HUES6 (cell line): ENCODE data around the gene MINAR2.

Experiments
- H3K27ac ChIP-seq: 2 replicates; pipeline ENCODE4 v1.7.0; 2013; ENCODE audit warnings: low read depth, mild to moderate bottlenecking, low read length, inconsistent platforms
- H3K27me3 ChIP-seq: 2 replicates; pipeline ENCODE4 v1.6.1; 2013; ENCODE audit warnings: low read length; ENCODE audit not compliant: control insufficient read depth, insufficient read depth
- H3K36me3 ChIP-seq: 2 replicates; pipeline ENCODE4 v1.6.1; 2013; ENCODE audit warnings: low read length; ENCODE audit not compliant: control insufficient read depth, insufficient read depth
- H3K4me1 ChIP-seq: 2 replicates; pipeline ENCODE4 v1.6.1; 2013; ENCODE audit warnings: low read length; ENCODE audit not compliant: control insufficient read depth, insufficient read depth
- H3K4me3 ChIP-seq: 2 replicates; pipeline ENCODE4 v1.5.1; 2013; ENCODE audit warnings: low read depth, low read length
- H3K9ac ChIP-seq: one replicate; pipeline ENCODE4 v1.6.1; 2013; ENCODE audit warnings: mild to moderate bottlenecking, low read length
- H3K9me3 ChIP-seq: 2 replicates; pipeline ENCODE4 v1.6.1; 2013; ENCODE audit warnings: low read depth, low read length; ENCODE audit not compliant: control insufficient read depth, insufficient read depth

Gene MINAR2, protein sequence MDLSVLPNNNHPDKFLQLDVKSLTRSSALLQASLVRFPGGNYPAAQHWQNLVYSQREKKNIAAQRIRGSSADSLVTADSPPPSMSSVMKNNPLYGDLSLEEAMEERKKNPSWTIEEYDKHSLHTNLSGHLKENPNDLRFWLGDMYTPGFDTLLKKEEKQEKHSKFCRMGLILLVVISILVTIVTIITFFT

DNA sequence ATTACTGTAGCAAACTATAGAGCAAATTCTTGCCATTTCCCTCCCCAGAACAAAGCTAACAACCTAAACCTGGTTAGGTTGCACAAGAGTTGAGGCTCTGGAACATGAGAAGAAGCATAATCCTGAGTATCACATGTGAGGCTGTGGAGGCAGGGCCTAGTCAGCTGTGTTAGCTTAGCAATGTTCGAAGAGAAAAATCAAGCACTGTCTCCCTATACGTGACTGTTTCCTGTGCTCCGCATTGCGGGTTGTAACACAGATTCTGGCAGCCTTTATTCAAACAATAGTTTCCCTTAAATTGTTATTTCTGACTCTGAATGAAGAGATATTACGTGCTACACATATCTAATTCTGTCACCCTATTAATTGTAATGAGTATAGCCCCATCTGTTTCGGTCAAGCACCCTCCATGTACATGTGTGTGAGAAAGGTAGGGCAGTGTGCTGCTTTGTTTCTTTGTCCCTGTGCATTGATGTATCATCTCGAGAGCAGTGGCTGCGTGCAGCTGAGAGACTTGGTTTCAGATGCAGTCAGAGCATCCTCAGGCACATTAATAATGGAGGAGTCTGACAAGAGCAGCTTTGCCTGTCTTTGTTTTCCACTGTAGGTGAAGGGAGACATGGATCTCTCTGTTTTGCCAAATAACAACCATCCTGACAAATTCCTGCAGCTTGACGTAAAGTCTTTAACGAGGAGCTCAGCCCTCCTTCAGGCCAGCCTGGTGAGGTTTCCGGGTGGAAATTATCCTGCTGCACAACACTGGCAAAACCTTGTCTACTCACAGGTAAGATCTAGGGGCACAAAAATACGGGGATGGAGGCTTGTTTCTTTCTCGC, at the start of gene MINAR2:
Gene MINAR2 (plus strand): TSS at position 523 of the 836 bp plus-strand sequence. CDS start 97 bp downstream, at position 620.
- H3K9me3 ChIP-seq: no peaks in the 10 kb centered on the region
- no peak within 1 kb of the TSS for H3K4me3 ChIP-seq
- H3K9ac ChIP-seq: no peak within 1 kb of the TSS
- H3K4me1 ChIP-seq: no peaks in the 10 kb centered on the region
- H3K27me3 ChIP-seq: no peaks in the 10 kb centered on the region
- no peaks in the 10 kb centered on the region for H3K36me3 ChIP-seq
- H3K27ac ChIP-seq: no peak within 1 kb of the TSS

DNA sequence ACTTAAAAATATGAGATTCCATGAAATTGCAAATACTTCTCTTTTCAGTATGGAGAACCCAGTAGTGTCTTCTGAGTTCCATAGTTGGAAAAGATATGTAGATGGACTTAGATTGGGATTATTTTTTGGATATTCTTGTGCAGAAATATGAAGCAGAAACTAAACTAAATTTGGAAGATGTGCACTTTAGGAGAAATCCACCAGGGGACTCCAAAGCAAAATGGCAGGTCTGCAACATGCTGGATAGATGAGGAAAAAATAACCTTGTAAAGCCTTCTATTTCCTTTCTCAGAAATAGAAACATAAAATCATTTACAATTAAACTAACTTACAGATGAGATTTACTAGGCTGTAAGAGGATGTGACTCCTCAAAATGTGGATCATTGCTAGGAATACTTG, 49.2 kb upstream of the MINAR2 start:
- H3K27ac ChIP-seq: no peak overlapping the region
- no peaks in the 10 kb centered on the region for H3K9me3 ChIP-seq
- no peak overlapping the region for H3K9ac ChIP-seq
- peaks cover 17% of the 10 kb centered on the region for H3K36me3 ChIP-seq
- no peaks in the 10 kb centered on the region for H3K4me1 ChIP-seq
- no peak overlapping the region for H3K4me3 ChIP-seq
- no peaks in the 10 kb centered on the region for H3K27me3 ChIP-seq

DNA sequence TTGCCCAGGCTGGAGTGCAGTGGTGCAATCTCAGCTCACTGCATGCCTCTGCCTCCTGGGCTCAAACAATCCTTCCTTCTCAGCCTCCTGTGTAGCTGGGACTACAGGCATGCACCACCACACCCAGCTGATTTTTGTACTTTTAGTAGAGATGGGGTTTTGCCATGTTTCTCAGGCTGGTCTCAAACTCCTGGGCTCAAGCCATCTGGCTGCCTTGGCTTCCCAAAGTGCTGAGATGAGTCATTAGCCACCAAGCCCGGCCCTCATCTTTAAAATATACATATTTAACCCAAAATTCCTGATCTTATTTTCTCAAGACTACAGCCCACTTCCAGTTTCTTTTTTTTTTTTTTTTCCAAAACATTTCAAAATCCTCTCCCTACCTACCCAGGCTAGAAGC, 31.7 kb upstream of the MINAR2 start:
- Histone ChIP-seq H3K9me3 (no peaks in the 10 kb centered on the region), H3K4me3 (no peak overlapping the region), H3K4me1 (no peaks in the 10 kb centered on the region), H3K27ac (no peak overlapping the region), H3K27me3 (no peaks in the 10 kb centered on the region), H3K36me3 (no peaks in the 10 kb centered on the region; the same call in 1 of the 2 replicates), H3K9ac (no peak overlapping the region)

GRCh38 chr5:129716651-129717050, 31.2 kb upstream of the MINAR2 start:
- Histone ChIP-seq H3K4me1 (no peaks in the 10 kb centered on the region), H3K27me3 (no peaks in the 10 kb centered on the region), H3K4me3 (no peak overlapping the region), H3K9me3 (no peaks in the 10 kb centered on the region), H3K27ac (no peak overlapping the region), H3K9ac (no peak overlapping the region), H3K36me3 (peaks cover 4% of the 10 kb centered on the region; the same call in 1 of the 2 replicates)

DNA sequence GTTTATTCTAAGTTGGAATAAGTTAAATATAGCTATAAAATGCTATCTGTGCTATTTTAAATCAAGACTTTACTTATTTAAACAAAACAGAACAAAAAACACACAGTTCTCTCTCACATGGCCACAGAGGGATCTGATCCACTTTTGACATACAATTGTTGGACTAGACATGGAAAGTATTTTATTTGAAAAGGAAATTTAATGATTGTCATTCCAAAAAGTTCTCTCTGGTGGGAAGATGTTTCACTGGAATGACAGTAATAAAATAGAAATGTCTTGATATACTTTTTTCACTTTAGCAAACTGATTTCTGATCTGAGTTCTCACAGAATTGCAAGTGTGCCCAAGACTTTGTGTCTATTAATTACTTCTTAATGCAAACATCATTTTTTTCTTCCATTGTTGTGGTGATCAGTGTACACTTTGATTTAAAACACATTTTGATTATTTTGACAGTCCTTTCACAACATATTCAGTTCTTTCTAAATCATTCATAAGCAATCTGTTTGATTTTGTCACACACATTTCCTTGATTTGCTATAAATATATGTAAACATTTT, 30.1 kb upstream of the MINAR2 start:
- Histone ChIP-seq H3K9me3 (no peaks in the 10 kb centered on the region), H3K4me3 (no peak overlapping the region), H3K27me3 (no peaks in the 10 kb centered on the region), H3K27ac (no peak overlapping the region), H3K36me3 (peaks cover 5% of the 10 kb centered on the region; the same call in 1 of the 2 replicates), H3K4me1 (peaks cover 4% of the 10 kb centered on the region), H3K9ac (no peak overlapping the region)

DNA sequence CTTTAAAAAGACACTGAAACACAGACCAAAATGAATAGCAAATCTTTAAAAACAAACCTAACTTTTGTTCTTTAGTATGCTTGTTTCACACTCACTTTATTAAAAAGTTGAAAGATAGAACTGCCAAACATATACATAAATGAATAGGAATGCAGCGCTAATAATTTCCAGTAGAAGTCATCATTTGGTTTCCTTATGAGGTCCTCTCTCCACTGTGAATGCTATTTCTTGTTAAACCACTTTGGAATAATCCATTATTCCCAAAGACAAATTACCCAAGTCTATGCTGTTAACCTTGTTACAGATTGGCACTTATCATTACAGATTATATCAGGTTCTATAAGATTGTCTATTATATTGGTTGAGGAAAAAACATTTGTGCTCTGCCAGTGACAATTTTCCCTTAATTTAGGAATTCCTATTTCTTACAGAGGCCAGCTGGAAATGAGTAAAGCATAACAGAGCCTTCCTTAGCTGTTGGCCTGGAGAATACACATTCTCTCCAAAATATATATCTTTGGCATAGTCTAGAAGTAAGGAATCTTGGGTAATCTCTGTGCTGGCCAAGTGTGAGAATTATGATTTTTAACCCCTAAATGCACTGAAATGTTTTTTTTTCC, 29.3 kb upstream of the MINAR2 start:
- no peaks in the 10 kb centered on the region for H3K27me3 ChIP-seq
- H3K36me3 ChIP-seq: peaks cover 5% of the 10 kb centered on the region; the same call in 1 of the 2 replicates
- H3K4me1 ChIP-seq: peaks cover 11% of the 10 kb centered on the region
- no peaks in the 10 kb centered on the region for H3K9me3 ChIP-seq
- H3K9ac ChIP-seq: no peak overlapping the region
- no peak overlapping the region for H3K27ac ChIP-seq
- no peak overlapping the region for H3K4me3 ChIP-seq

DNA sequence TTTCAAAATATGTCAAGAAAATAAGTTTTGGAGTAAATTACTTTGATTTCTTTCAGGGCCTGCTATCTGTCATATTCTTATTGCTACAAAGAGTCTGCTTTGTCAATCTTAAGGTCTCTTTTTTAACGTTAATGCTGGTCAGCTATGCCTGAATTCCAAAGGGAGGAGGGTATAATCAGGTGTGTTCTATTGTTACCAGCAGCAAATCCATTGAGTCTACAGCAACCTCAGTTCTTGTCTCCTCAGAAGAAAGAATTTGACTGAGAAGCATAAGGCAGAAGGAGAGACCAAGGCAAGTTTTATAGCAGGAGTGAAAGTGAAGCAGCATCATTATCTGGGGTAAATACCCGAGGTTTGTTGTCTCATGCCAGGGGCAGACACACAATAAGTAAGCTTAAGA, 23.7 kb upstream of the MINAR2 start:
- Histone ChIP-seq H3K27ac (peak overlapping the region; percentile 66), H3K36me3 (peaks cover 5% of the 10 kb centered on the region; the same call in 1 of the 2 replicates), H3K9me3 (no peaks in the 10 kb centered on the region), H3K27me3 (no peaks in the 10 kb centered on the region), H3K4me3 (0 out of 2 replicates have a peak overlapping the region, but pooled peaks have one; percentile 14), H3K4me1 (peaks cover 35% of the 10 kb centered on the region), H3K9ac (peak overlapping the region; percentile 42)

DNA sequence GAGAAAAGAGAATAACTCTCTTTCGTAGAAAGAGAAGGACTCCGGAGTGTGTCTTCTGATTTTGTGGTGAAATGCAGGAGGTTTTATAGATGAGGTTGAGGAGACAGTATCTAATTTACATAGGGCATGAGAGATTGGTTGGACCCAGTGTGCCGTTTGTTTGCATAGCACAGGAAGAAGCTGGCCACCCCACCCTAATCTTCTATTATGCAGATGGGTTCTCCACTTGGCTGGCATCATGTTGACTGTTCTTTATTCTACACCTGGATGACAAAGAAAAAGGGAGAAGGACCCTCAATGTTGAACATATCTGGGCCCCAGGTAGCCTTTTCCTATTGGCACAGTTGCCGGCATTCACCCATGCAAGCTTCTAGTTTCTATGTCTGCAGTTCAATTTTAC, 23.2 kb upstream of the MINAR2 start:
- H3K27me3 ChIP-seq: no peaks in the 10 kb centered on the region
- peak overlapping the region; percentile 42 for H3K9ac ChIP-seq
- peak overlapping the region; percentile 78 for H3K27ac ChIP-seq
- H3K36me3 ChIP-seq: peaks cover 5% of the 10 kb centered on the region; the same call in 1 of the 2 replicates
- no peaks in the 10 kb centered on the region for H3K9me3 ChIP-seq
- H3K4me3 ChIP-seq: 0 out of 2 replicates have a peak overlapping the region, but pooled peaks have one; percentile 14
- H3K4me1 ChIP-seq: peaks cover 35% of the 10 kb centered on the region

GRCh38 chr5:129739773-129740172, 8.1 kb upstream of the MINAR2 start:
- no peak overlapping the region for H3K4me3 ChIP-seq
- H3K27me3 ChIP-seq: no peaks in the 10 kb centered on the region
- H3K4me1 ChIP-seq: peaks cover 7% of the 10 kb centered on the region; the same call in 1 of the 2 replicates
- H3K36me3 ChIP-seq: peaks cover 9% of the 10 kb centered on the region; the same call in 1 of the 2 replicates
- no peak overlapping the region for H3K27ac ChIP-seq
- no peak overlapping the region for H3K9ac ChIP-seq
- H3K9me3 ChIP-seq: no peaks in the 10 kb centered on the region

GRCh38 chr5:129743541-129744187, 4.2 kb upstream of the MINAR2 start:
- H3K4me1 ChIP-seq: peaks cover 7% of the 10 kb centered on the region; the same call in 1 of the 2 replicates
- H3K4me3 ChIP-seq: no peak overlapping the region
- no peaks in the 10 kb centered on the region for H3K27me3 ChIP-seq
- no peak overlapping the region for H3K9ac ChIP-seq
- H3K9me3 ChIP-seq: no peaks in the 10 kb centered on the region
- peaks cover 6% of the 10 kb centered on the region; the same call in 1 of the 2 replicates for H3K36me3 ChIP-seq
- no peak overlapping the region for H3K27ac ChIP-seq
